HepG2 (cell line): ENCODE results near the gene CGREF1. TPM values are rescaled to one million over a fixed set of nuclear protein-coding genes. Genes with fewer than 3 reads are reported as not detected.

Source experiments
- AKNA ChIP-seq: sonication (generic); formaldehyde crosslinking; IDR thresholded peaks from 2 replicates; pipeline ENCODE4 v1.4.0; 2020; ENCODE audit warnings: missing genetic modification reagents, borderline replicate concordance
- E2F5 ChIP-seq: sonication (generic); formaldehyde crosslinking; conservative IDR thresholded peaks from 2 replicates; pipeline ENCODE4 v1.4.0; 2020; ENCODE audit warnings: missing genetic modification reagents
- EED ChIP-seq: sonication (generic); formaldehyde crosslinking; IDR thresholded peaks from 2 replicates; pipeline ENCODE4 v1.5.0; 2020; ENCODE audit warnings: mild to moderate bottlenecking, missing genetic modification reagents
- GABPB1 ChIP-seq: IDR thresholded peaks from 2 replicates; pipeline ENCODE4 v1.6.1; 2016; ENCODE audit warnings: mild to moderate bottlenecking, missing genetic modification reagents, moderate library complexity, missing compliant biosample characterization
- GATAD1 ChIP-seq: IDR thresholded peaks from 2 replicates; pipeline ENCODE4 v1.6.1; 2016; ENCODE audit warnings: missing genetic modification reagents, missing compliant biosample characterization
- HOXA7 ChIP-seq: sonication (generic); formaldehyde crosslinking; IDR thresholded peaks from 2 replicates; pipeline ENCODE4 v1.8.1; 2022; ENCODE audit warnings: mild to moderate bottlenecking, missing genetic modification reagents, moderate library complexity
- MLLT10 ChIP-seq: sonication (generic); formaldehyde crosslinking; IDR thresholded peaks from 2 replicates; pipeline ENCODE4 v1.4.0; 2020; ENCODE audit warnings: missing genetic modification reagents
- MTF1 ChIP-seq: sonication (generic); formaldehyde crosslinking; IDR thresholded peaks from 2 replicates; pipeline ENCODE4 v1.5.0; 2020; ENCODE audit warnings: missing genetic modification reagents
- MXD4 ChIP-seq: IDR thresholded peaks from 2 replicates; pipeline ENCODE4 v1.6.1; 2016; ENCODE audit warnings: mild to moderate bottlenecking, missing biosample characterization, missing genetic modification reagents
- NFE2 ChIP-seq: sonication (generic); formaldehyde crosslinking; IDR thresholded peaks from 2 replicates; pipeline ENCODE4 v1.4.0; 2020; ENCODE audit warnings: missing genetic modification reagents
- PHB2 ChIP-seq: fragments of 450-650 bp; IDR thresholded peaks from 2 replicates; pipeline ENCODE4 v1.6.1; 2018; ENCODE audit not compliant: partially characterized antibody
- PLRG1 ChIP-seq: fragments of 450-650 bp; conservative IDR thresholded peaks from 2 replicates; pipeline ENCODE4 v1.6.1; 2016
- RXRA ChIP-seq: sonication (generic); formaldehyde crosslinking; IDR thresholded peaks from 2 replicates; pipeline ENCODE4 v1.5.1; 2020; ENCODE audit warnings: missing genetic modification reagents
- SIN3A ChIP-seq: IDR thresholded peaks from 2 replicates; pipeline ENCODE4 v1.6.1; 2011; ENCODE audit warnings: low read depth, mild to moderate bottlenecking, control low read depth, low read length, borderline replicate concordance
- SMARCC2 ChIP-seq: fragments of 450-650 bp; IDR thresholded peaks from 2 replicates; pipeline ENCODE4 v1.6.1; 2017; ENCODE audit warnings: antibody characterized with exemption, mild to moderate bottlenecking
- SOX5 ChIP-seq: IDR thresholded peaks from 2 replicates; pipeline ENCODE4 v1.6.1; 2016; ENCODE audit warnings: borderline replicate concordance
- ZC3H13 ChIP-seq: sonication (generic); formaldehyde crosslinking; IDR thresholded peaks from 2 replicates; pipeline ENCODE4 v1.8.1; 2023; ENCODE audit warnings: mild to moderate bottlenecking, missing genetic modification reagents, moderate library complexity
- ZFP82 ChIP-seq: sonication (generic); formaldehyde crosslinking; IDR thresholded peaks from 2 replicates; pipeline ENCODE4 v1.5.1; 2020; ENCODE audit warnings: mild to moderate bottlenecking, missing genetic modification reagents, borderline replicate concordance
- ZNF20 ChIP-seq: sonication (generic); formaldehyde crosslinking; IDR thresholded peaks from 2 replicates; pipeline ENCODE4 v1.4.0; 2020; ENCODE audit warnings: mild to moderate bottlenecking, moderate library complexity, missing genetic modification reagents
- ZNF253 ChIP-seq: sonication (generic); formaldehyde crosslinking; IDR thresholded peaks from 2 replicates; pipeline ENCODE4 v1.8.0; 2022; ENCODE audit warnings: mild to moderate bottlenecking, missing genetic modification reagents, borderline replicate concordance
- ZNF280B ChIP-seq: sonication (generic); formaldehyde crosslinking; IDR thresholded peaks from 2 replicates; pipeline ENCODE4 v1.5.0; 2020; ENCODE audit warnings: missing genetic modification reagents, mild to moderate bottlenecking, borderline replicate concordance
- ZNF432 ChIP-seq: sonication (generic); formaldehyde crosslinking; IDR thresholded peaks from 2 replicates; pipeline ENCODE4 v1.5.0; 2020; ENCODE audit warnings: missing genetic modification reagents, mild to moderate bottlenecking, borderline replicate concordance
- ZNF556 ChIP-seq: sonication (generic); formaldehyde crosslinking; IDR thresholded peaks from 2 replicates; pipeline ENCODE4 v1.4.0; 2020; ENCODE audit warnings: mild to moderate bottlenecking, missing genetic modification reagents, borderline replicate concordance
- ZSCAN9 ChIP-seq: IDR thresholded peaks from 2 replicates; pipeline ENCODE4 v1.6.1; 2016; ENCODE audit warnings: borderline replicate concordance
- polyA plus RNA-seq, 8 experiments: library from polyadenylated mRNA; depleted of rRNA in 3 of 8; stranded (reverse) in 7 of 8; unstranded in 1 of 8; fragments of >200 nt; fragmentation: Illumina TruSeq in 4 of 8; extraction: Trizol in 4 of 8; gene quantifications; 2 replicates each; pipeline versions ENCODE4 v1.2.1 to v1.2.3, GENCODE V29; 2011 to 2016; ENCODE audit warnings: low read depth in 4 of 8, missing spikeins in 1 of 8, mixed read lengths in 1 of 8; ENCODE audit not compliant: insufficient read depth in 1 of 8
- total RNA-seq, 5 experiments: library from RNA; depleted of rRNA; stranded (reverse); fragments of >200 nt; fragmentation: Illumina TruSeq; extraction: Trizol; gene quantifications; 2 replicates each; pipeline ENCODE4 v1.2.3, GENCODE V29; 2016; ENCODE audit warnings: low read depth in 1 of 5

The CGREF1 gene
- total and polyA plus RNA-seq, 2 of the 13 experiments (the other 11 are each of a cell fraction or from before 2014, with no cell fraction given), result 13.9 to 23.4 TPM

GRCh38 chr2:27133905-27134780 lies 15.2 kb upstream of the CGREF1 start, which contains the start of gene PREB (continued):
- TF ChIP-seq GABPB1 (CRISPR knock-in tag), result peak; percentile 88
- no peak for TF ChIP-seq PLRG1
- no peak for TF ChIP-seq ZNF432 (CRISPR knock-in tag)
- no peak for TF ChIP-seq SMARCC2
- TF ChIP-seq E2F5, result 0 out of 2 replicates have a peak, but pooled peaks have one; percentile 48
- no peak for TF ChIP-seq HOXA7 (CRISPR knock-in tag)
- TF ChIP-seq MTF1 (CRISPR knock-in tag), result no peak
- TF ChIP-seq ZNF280B (CRISPR knock-in tag), result no peak
- TF ChIP-seq SOX5, result no peak; the same call in 1 of the 2 replicates
- TF ChIP-seq RXRA (CRISPR knock-in tag), result no peak; the same call in 1 of the 2 replicates
- TF ChIP-seq GATAD1 (CRISPR knock-in tag), result peak; percentile 84
- TF ChIP-seq ZNF556 (CRISPR knock-in tag), result peak; percentile 74; the same call in 1 of the 2 replicates
- TF ChIP-seq PHB2, result no peak
- TF ChIP-seq AKNA, result no peak
- TF ChIP-seq ZC3H13 (CRISPR knock-in tag), result 0 out of 2 replicates have a peak, but pooled peaks have one; percentile 25
- TF ChIP-seq NFE2 (CRISPR knock-in tag), result no peak
- no peak for TF ChIP-seq ZNF253 (CRISPR knock-in tag)
- no peak for TF ChIP-seq ZNF20
- TF ChIP-seq ZSCAN9 (CRISPR knock-in tag), result peak; percentile 41; the same call in 1 of the 2 replicates
- TF ChIP-seq MXD4 (CRISPR knock-in tag), result peak; percentile 67; the same call in 1 of the 2 replicates
- TF ChIP-seq EED (CRISPR knock-in tag), result no peak
- no peak for TF ChIP-seq ZFP82 (CRISPR knock-in tag)
- peak; percentile 69; the same call in 1 of the 2 replicates for TF ChIP-seq SIN3A
- no peak for TF ChIP-seq MLLT10 (CRISPR knock-in tag)
